HepG2 (cell line): ENCODE results near the gene ADCY1. TPM values are rescaled to one million over a fixed set of nuclear protein-coding genes. Genes with fewer than 3 reads are reported as not detected.
"Not testable (repeated sequence)": the region's sequence is repeated elsewhere in the genome, so short reads cannot be mapped to it uniquely, and the experiment has no call there.

Source experiments
- ATAC-seq: fragments of 200-7000 bp; cut with Tn5 transposase; 3 replicates; pipeline ENCODE4 v1.9.1; 2020; ENCODE audit warnings: mild to moderate bottlenecking, moderate library complexity
- BruUV-seq: library from RNA; stranded (reverse); fragments of 400-500 nt; replicated peaks from 2 replicates; lab custom pipeline; 2021; lab: Mats Ljungman, UMichigan
- CTCF ChIA-PET: fragments of 300-600 bp; formaldehyde crosslinking; extraction: SDS; loops from one replicate; lab custom pipeline; 2021; ENCODE audit warnings: low total read pairs, inconsistent platforms, low intra/inter-chr PET ratio; lab: Yijun Ruan, JAX
- POLR2A ChIA-PET: fragments of 350-600 bp; sonication (Branson Sonifier 250); formaldehyde crosslinking; loops from one replicate; lab custom pipeline; 2020; ENCODE audit warnings: antibody characterized with exemption, inconsistent platforms; lab: Yijun Ruan, JAX
- DNase-seq: peaks from one replicate; pipeline ENCODE4 v3.0.0-alpha.2; 2015; ENCODE audit warnings: low spot score
- FAIRE-seq: peaks from 3 replicates; lab custom pipeline; 2011; peaks lifted over from hg19 to GRCh38; lab: Jason Lieb, UNC
- H2AFZ ChIP-seq: one replicate; pipeline ENCODE4 v1.6.1; 2011; ENCODE audit warnings: low read length, inconsistent platforms
- H3K27ac ChIP-seq: fragments of 300-600 bp; 3 replicates; pipeline ENCODE4 v1.8.0; 2011; ENCODE audit warnings: mixed run types, mild to moderate bottlenecking, mixed read lengths, low read length, inconsistent platforms; ENCODE audit not compliant: insufficient read depth; ENCODE audit errors: extremely low read length
- H3K27me3 ChIP-seq, 2 experiments: fragments of 200-600 bp in 1 of 2; 2 replicates in 1 of 2; 3 replicates in 1 of 2; pipeline versions ENCODE4 v1.6.0 to v1.8.0; 2011; ENCODE audit warnings: low read length in 2 of 2, mild to moderate bottlenecking in 2 of 2, moderate library complexity in 2 of 2, inconsistent platforms in 1 of 2; ENCODE audit not compliant: insufficient read depth in 2 of 2, control insufficient read depth in 1 of 2
- H3K36me3 ChIP-seq, 2 experiments: fragments of 200-600 bp in 1 of 2; replicated peaks in 1 of 2; 2 replicates in 1 of 2; 3 replicates in 1 of 2; pipeline versions ENCODE4 v1.5.1 to v1.8.0; 2011; ENCODE audit warnings: low read length in 2 of 2, inconsistent platforms in 1 of 2; ENCODE audit not compliant: insufficient read depth in 2 of 2, control insufficient read depth in 1 of 2
- H3K4me1 ChIP-seq: 2 replicates; pipeline ENCODE4 v1.5.1; 2012; ENCODE audit warnings: low read length, inconsistent platforms; ENCODE audit not compliant: insufficient read depth
- H3K4me2 ChIP-seq: 2 replicates; pipeline ENCODE4 v1.6.0; 2011; ENCODE audit warnings: low read depth, low read length, inconsistent platforms
- H3K4me3 ChIP-seq, 3 experiments: fragments of 200-600 bp in 1 of 3; sonication (generic), shearing (Covaris generic) in 1 of 3; replicated peaks in 1 of 3; 2 replicates each; pipeline ENCODE4 v1.5.1; 2011 to 2016; ENCODE audit warnings: low read length in 3 of 3, inconsistent platforms in 2 of 3, low read depth in 2 of 3, mild to moderate bottlenecking in 2 of 3, control low read depth in 1 of 3, mixed read lengths in 1 of 3; ENCODE audit not compliant: insufficient read depth in 1 of 3
- H3K79me2 ChIP-seq: one replicate; pipeline ENCODE4 v1.6.1; 2011; ENCODE audit warnings: low read length, inconsistent platforms; ENCODE audit not compliant: insufficient read depth
- H3K9ac ChIP-seq: 2 replicates; pipeline ENCODE4 v1.6.0; 2011; ENCODE audit warnings: mild to moderate bottlenecking, low read depth, low read length, inconsistent platforms; ENCODE audit not compliant: insufficient read depth
- H3K9me3 ChIP-seq: 2 replicates; pipeline ENCODE4 v1.5.1; 2012; ENCODE audit warnings: mild to moderate bottlenecking, low read length
- H4K20me1 ChIP-seq: 2 replicates; pipeline ENCODE4 v1.6.0; 2011; ENCODE audit warnings: inconsistent platforms, mild to moderate bottlenecking, low read length, moderate library complexity; ENCODE audit not compliant: insufficient read depth
- CTCF ChIP-seq: sonication (generic); formaldehyde crosslinking; IDR thresholded peaks from 2 replicates; pipeline ENCODE4 v1.5.0; 2020; ENCODE audit warnings: mild to moderate bottlenecking, missing genetic modification reagents, moderate library complexity
- STAG1 ChIP-seq: sonication (generic); formaldehyde crosslinking; IDR thresholded peaks from 2 replicates; pipeline ENCODE4 v1.4.0; 2020; ENCODE audit warnings: missing genetic modification reagents
- whole genome bisulfite sequencing: methylation state at CpG from one replicate; pipeline ENCODE4 v1.1.6; 2017; ENCODE audit warnings: low lambda C conversion rate; 5-methylcytosine and 5-hydroxymethylcytosine counted together
- in situ Hi-C: cut with HindIII; loops from 2 replicates; pipeline ENCODE4 v1.10.0; 2017; ENCODE audit warnings: low pct_unique_long_range_greater_than_20kb; ENCODE audit not compliant: extremely low pct_ligation_motif_present
- intact Hi-C: fragments of 100-400 bp; cut with micrococcal nuclease; formaldehyde crosslinking; loops from one replicate; pipeline ENCODE4 v1.10.0; 2022; ENCODE audit not compliant: unreplicated experiment
- polyA plus RNA-seq, 8 experiments: library from polyadenylated mRNA; depleted of rRNA in 3 of 8; stranded (reverse) in 7 of 8; unstranded in 1 of 8; fragments of >200 nt; fragmentation: Illumina TruSeq in 4 of 8; extraction: Trizol in 4 of 8; gene quantifications; 2 replicates each; pipeline versions ENCODE4 v1.2.1 to v1.2.3, GENCODE V29; 2011 to 2016; ENCODE audit warnings: low read depth in 4 of 8, missing spikeins in 1 of 8, mixed read lengths in 1 of 8; ENCODE audit not compliant: insufficient read depth in 1 of 8
- total RNA-seq, 5 experiments: library from RNA; depleted of rRNA; stranded (reverse); fragments of >200 nt; fragmentation: Illumina TruSeq; extraction: Trizol; gene quantifications; 2 replicates each; pipeline ENCODE4 v1.2.3, GENCODE V29; 2016; ENCODE audit warnings: low read depth in 1 of 5

Gene ADCY1
- total and polyA plus RNA-seq, 2 of the 13 experiments (the other 11 are each of a cell fraction or from before 2014, with no cell fraction given) = 0.80 to 1.2 TPM

DNA sequence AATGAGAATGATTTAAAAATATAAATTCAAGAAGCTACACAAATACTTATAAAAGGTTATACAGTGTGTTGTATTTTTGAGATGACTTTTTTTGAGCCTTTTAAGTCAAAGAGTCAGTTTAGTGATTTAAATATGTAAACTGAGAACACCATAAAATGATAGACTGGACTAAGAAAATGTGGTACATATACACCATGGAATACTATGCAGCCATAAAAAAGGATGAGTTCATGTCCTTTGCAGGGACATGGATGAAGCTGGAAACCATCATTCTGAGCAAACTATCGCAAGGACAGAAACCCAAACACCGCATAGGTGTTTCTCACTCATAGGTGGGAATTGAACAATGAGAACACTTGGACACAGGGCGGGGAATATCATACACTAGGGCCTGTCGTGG lies 182.2 kb downstream of the ADCY1 start:
- H4K20me1 ChIP-seq, H3K4me3 ChIP-seq, POLR2A ChIA-PET, H3K4me2 ChIP-seq, H3K4me1 ChIP-seq, DNase-seq, H3K27ac ChIP-seq, H2AFZ ChIP-seq, FAIRE-seq, H3K79me2 ChIP-seq, H3K27me3 ChIP-seq, H3K36me3 ChIP-seq, H3K9me3 ChIP-seq, H3K9ac ChIP-seq, BruUV-seq, in situ Hi-C loops, ATAC-seq, CTCF ChIA-PET: not testable (repeated sequence)
- intact Hi-C loops = loop anchor here (2.0 kb wide), 1 partner anchor 98 kb away; no protein-coding TSS in a partner anchor
- 100% methylated on average over 4 of the region's 4 CpGs for WGBS

- FAIRE-seq, POLR2A ChIA-PET, H3K36me3 ChIP-seq, H3K27me3 ChIP-seq, H3K4me1 ChIP-seq, in situ Hi-C loops, H3K4me2 ChIP-seq, H2AFZ ChIP-seq, H3K4me3 ChIP-seq, ATAC-seq, H3K9ac ChIP-seq, H3K27ac ChIP-seq, H3K79me2 ChIP-seq, H4K20me1 ChIP-seq, H3K9me3 ChIP-seq, CTCF ChIA-PET, BruUV-seq, DNase-seq: not testable (repeated sequence)
- intact Hi-C loops = loop anchor here (2.0 kb wide), 1 partner anchor 98 kb away; no protein-coding TSS in a partner anchor
- 84% methylated on average over 2 of the region's 2 CpGs for WGBS
- peak; percentile 26; the same call in 1 of the 2 replicates for TF ChIP-seq CTCF
- TF ChIP-seq STAG1 (CRISPR knock-in tag) = peak; percentile 25; the same call in 1 of the 2 replicates
These were observed 182.6 kb downstream of the ADCY1 start for GRCh38 chr7:45756757-45757156.

DNA sequence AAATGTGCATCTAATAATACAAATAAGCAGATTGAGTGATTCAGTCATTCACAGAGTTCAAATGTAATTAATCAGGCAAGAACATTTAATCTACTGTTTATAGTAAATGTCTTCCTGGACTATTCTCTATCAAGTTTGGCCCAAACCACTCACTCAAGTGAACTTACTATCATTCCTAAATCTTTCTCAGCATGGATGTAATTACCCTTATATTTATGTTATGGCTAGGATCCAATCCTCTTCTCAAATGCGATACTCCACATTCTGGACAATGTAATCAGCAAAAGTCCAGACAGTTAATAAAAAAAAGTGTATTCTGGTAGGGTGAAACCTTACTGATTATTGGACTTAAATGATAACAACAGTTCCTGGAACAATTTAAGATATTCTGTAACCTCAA lies 185.3 kb downstream of the ADCY1 start:
- BruUV-seq, H3K4me1 ChIP-seq, H2AFZ ChIP-seq, H3K27ac ChIP-seq, H3K36me3 ChIP-seq, DNase-seq, H3K9ac ChIP-seq, ATAC-seq, H3K79me2 ChIP-seq, H4K20me1 ChIP-seq, H3K4me2 ChIP-seq, H3K9me3 ChIP-seq, FAIRE-seq, H3K4me3 ChIP-seq, CTCF ChIA-PET, intact Hi-C loops, POLR2A ChIA-PET, H3K27me3 ChIP-seq, in situ Hi-C loops: not testable (repeated sequence)
- WGBS = 100% methylated on average over 1 of the region's 1 CpG

- not testable (repeated sequence) for FAIRE-seq, H3K79me2 ChIP-seq
These were observed 187.5 kb downstream of the ADCY1 start for GRCh38 chr7:45761545-45762205.

More at GRCh38 chr7:45761545-45762205, 187.5 kb downstream of the ADCY1 start:
- H3K36me3 ChIP-seq, H2AFZ ChIP-seq, DNase-seq, H3K9ac ChIP-seq, in situ Hi-C loops, H3K27me3 ChIP-seq, intact Hi-C loops, H4K20me1 ChIP-seq, BruUV-seq, H3K4me1 ChIP-seq, CTCF ChIA-PET, POLR2A ChIA-PET, H3K4me2 ChIP-seq, H3K27ac ChIP-seq, ATAC-seq, H3K4me3 ChIP-seq, H3K9me3 ChIP-seq: not testable (repeated sequence)
- 98% methylated on average over 5 of the region's 5 CpGs for WGBS
